Activated CD4-positive, CD25-positive, alpha-beta regulatory T cell treated with anti-CD3 and anti-CD28 coated beads, Interleukin-2, amount 50 U/mL, for 24 hours (primary cell): ENCODE results near the gene VTN.

Source experiments
- ATAC-seq, 2 donors: fragments of 150-1000 bp; cut with Tn5 transposase; one replicate each; pipeline ENCODE4 v1.10.0; 2021; ENCODE audit warnings: mild to moderate bottlenecking in 1 of 2, moderate library complexity in 1 of 2

VTN gene

GRCh38 chr17:28368306-28368831 is 1.7 kb downstream of the VTN start:
- ATAC-seq, result no peak

- no peak for ATAC-seq
These were observed 2.3 kb downstream of the VTN start for GRCh38 chr17:28367641-28368305.

DNA sequence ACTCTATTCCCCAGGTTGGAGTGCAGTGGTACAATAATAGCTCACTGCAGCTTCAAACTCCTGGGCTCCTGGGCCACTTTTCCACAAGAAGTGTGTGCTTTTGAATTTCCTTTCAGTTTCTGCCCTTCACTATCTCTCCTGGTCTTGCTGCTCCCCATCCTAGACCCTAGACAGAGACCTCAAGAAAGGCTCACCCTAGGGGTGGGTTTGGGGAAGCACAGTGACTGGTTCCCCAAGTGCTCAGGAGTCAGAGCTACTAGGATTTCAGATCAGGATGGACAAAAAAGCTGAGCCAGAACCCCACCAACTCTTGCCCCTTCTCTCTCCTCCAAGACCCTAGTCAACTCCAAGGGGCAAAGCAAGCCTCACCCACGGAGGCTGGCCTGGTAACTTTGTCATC is 3.5 kb downstream of the VTN start:
- no peak for ATAC-seq

- ATAC-seq, result no peak
These were observed 4.6 kb downstream of the VTN start for GRCh38 chr17:28365487-28365886.

- no peak for ATAC-seq
These were observed 5.3 kb downstream of the VTN start, which contains the start of gene SEBOX for GRCh38 chr17:28364665-28365363. Gene SEBOX, minus strand, starts transcription at chr17:28365199. Its CDS starts 48 bp downstream, at chr17:28365151.

DNA sequence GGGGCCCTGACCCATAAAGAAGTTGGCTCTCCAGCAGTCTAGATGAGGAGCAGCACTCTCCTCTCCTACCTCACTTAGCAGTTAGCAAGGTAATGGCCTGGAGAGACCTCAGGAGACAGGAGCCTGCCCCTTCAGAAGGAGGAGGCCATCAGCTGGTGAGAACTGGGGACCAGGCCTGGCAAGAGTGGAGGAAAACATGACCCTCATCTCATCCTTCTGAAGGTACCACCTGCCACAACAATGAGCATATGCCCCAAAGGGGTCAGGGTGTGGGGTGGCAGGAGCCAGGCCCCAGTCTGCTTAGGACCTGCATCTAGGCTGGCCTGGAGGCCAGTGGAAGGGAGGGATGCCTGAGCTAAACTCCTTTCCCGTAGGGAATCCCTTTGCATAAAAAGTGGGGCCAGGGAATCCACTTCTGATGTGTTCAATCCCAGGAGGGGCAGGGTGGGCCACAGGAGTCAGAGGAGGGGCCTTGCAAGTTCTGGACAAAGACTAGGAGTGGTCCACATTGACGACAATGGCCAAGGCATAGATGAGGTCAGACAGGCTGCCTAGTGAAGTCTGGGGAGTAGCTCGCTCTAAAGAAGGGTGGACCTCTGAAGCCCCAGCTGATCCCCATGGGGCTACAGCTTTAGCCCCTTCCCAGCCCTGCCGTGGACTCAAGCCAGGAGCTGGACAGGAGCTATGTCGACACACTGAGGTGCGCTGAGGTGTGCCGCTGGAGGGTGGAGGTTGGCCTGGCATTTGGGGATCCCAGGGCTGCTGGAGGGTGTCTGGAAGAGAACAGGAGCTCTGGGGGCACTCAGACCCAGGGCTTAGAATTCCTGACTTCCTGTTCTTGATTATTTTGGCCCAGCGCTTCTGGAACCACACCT is 6.1 kb downstream of the VTN start:
- ATAC-seq, result no peak

DNA sequence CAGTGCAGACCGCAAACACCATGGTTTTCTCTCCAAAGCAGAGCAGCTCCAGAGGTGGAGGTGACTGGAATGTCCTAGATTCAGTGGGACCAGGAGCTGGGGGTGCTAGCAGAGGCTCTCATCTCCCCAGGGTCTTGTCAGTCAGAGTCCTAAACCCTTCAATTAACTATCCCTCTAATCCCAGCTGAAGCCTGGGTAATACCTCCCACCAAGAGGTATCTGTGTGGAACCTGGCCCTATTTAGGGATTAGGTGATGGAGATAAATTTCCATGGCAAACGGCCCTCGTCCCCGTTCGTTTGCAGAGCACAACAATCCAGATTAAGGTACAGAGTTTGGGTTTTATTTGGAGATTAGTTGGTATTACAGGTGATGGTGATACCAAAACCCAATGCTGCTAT is 6.9 kb downstream of the VTN start:
- no peak for ATAC-seq

DNA sequence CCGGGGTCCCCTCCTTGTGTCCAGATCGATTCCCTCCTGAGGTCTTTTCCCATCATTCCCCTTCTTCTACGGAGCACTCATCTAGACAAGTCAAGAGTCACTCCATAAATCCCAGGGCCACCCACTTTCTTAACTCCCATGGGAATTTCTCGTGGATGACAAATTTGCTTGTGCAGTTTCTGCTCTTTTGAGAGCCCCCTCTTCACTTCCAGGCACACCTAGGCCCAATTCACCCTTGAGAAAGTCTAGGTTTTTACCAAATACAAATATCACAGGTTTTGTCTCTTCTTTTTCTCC is 12.3 kb downstream of the VTN start:
- no peak for ATAC-seq

DNA sequence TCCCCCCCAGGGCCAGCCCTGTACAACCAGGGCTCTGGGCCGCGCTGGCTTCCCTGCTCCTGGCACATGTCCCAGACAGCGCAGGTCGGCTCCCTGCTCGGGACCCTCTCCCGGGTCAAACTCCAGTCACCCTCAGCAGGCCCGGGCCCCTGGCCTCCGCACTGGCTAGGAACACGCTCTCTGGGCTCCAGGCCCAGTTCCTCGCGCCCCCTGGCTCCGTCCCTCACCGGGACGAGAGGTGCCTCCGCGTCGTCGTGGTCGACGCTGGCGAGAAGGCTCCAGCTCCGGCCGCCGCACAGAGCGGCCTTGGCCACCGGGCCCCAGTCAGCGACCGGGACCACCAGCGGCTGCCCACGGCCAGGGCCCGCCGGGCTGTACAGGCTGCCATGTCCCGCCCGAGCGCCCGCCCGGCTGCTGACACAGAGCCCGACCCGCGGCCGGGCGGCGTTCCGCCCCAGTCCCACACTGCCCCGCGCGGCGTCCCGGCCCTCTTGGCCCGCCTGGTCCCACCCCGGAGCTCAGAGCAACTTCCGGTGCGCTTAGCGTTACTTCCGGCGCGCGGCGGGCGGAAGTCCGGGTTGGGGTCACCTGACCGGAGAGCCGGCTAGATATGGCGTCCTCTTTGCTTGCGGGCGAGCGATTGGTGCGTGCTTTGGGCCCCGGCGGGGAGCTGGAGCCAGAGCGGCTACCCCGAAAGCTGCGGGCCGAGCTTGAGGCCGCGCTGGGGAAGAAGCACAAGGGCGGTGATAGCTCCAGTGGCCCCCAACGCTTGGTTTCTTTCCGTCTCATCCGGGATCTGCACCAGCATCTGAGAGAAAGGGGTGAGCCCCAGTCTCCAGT is 12.8 kb downstream of the VTN start, which contains the start of gene POLDIP2:
Gene POLDIP2 (minus strand): TSS at position 467 of the 840 bp plus-strand sequence. CDS start 79 bp downstream, at position 388.
- ATAC-seq, result peak; percentile 99

DNA sequence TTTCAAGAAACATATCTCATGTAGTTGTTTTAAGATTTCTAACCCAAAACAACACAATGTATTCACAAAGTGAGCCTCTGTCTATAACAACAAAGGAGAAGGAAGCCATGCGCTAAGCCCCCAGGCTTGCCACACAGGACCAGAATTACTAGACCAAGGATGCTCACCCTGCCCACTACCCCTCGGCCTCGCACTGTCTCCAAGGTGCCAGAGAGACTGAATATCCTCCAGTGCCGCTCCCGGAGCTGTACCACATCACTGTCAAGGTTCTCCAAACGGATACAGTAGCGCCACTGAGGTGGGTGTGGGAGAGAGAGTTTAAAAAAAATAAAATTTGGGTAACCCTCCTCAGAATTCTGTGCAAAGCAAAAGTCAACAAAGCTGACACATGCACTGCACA is 19.8 kb downstream of the VTN start:
- ATAC-seq, result no peak

GRCh38 chr17:28348979-28349378 is 21.1 kb downstream of the VTN start:
- ATAC-seq, result no peak

DNA sequence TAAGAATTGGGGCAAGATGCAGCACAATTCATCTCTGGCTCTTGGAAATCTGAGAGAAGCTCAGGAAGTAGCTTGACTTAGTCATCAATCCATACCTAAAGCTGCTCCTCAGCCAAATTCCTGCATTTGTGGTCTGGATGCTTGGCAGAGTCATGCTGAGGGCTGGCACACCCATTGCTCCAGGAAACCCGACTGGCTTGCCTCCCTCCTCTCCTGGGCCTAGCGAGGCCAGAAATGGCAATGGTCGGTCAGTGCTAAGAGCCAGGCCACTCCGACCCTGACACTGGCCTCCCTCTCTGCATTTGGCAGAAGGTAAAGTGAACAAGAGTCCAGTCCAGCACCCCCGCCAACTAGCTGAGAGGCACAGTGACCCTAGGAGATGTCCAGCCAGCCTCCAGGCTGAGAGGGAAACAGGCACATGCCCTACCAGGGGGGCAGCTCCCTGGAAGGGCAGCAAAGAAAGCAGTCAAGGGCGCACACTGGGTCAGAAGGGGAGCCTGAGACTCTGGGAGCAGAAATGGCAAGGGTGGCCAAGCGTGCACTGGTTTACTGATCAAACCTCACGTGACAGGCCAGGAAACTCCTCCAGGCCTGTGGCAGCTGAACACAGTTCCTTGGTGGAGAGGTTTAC is 22.7 kb downstream of the VTN start:
- ATAC-seq, result no peak

DNA sequence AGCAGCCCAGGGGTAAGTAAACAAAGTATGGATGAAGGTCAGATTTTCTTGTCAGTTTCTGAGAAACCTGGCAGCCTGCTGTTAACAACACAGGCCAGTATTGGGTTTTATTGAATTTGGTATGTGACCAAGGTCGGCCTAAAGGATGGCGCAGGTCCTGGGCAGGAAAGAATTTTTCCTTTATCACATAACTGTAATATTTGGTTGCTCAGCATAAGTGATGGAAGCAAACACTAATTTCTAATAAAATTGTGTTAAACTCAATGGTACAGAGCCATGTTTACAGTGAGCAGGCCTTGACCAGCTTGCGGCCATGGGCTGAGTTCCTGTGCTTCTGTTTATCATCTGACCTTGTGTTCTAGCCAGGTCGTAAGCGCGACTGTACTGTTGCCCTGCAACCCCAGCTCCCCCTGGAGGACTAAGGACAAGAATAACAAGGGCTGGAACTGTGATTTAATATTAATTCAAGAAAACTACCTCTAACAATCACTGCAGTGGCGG is 23.3 kb downstream of the VTN start:
- no peak for ATAC-seq

DNA sequence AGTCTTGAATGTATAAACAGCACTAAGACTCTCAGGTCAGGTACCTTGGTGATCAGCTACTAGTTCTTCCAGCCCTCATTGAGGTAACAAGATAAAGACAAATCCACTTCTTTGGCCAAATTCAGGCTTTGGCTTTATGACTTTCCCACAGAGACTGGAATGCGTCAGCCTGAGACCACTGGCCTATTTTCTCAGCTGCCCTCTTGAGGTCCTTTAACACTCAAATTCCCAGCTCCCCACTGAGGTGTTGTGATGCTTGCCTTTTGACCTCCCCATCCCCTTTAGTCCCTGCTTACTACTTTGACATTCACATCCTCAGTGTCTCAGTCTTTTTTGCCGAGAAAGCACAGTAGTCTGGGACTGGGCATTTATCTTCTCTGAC is 23.9 kb downstream of the VTN start:
- ATAC-seq, result no peak

DNA sequence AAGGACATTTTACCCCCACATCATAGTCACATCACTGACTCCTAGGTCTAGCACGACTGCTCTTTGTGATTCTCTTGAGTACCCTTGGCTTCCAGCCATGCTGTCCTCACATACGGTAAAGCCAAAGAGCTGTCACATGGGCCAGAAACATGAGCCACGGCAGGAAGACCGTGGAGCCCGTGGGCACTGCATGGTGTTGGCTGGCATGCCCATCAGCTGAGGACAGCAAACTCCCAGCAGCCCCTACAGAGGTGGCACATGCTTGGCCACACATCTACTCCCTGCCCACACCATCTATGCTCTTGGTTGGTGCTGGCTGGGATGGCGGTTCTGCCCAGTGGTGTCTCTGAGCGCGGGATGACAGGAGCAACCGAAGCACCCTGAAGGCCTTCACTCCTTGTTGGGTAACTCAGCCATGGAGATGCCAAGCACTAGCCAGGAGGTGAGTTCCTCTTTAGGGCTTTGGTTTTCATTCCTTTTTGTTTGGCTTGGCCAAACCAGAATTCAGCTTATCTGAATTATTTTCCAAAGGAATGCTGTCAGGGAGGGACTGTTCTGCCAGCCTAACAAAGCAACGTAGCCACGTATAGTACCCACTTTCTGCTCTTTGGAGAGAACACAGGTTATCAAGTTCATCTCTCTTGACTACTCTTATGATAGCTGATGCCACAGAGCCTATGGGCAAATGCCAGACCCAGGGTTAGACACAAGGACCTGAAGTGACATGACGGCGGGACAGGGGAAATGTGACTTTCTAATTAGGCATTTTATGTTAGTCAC is 24.5 kb downstream of the VTN start:
- ATAC-seq, result no peak

DNA sequence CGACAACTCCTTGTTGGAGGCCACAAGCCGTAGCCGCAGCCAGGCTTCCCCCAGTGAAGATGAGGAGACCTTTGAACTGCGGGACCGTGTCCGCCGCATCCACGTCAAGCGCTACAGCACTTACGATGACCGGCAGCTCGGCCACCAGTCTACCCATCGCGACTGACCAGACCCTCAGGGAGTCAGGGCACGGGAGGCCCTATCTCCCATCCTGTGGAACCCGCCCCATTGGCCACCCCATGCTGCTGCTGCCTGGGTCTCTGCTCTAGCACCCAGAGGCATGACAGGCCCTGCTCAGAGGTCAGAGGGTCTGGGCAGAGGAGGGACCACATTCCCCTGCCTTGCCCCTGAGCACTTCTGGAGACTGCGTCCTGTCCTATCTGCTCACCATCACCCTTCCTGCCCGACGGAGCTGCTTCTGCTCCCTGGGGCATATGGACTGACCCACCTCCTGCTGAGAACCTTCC is 25.6 kb downstream of the VTN start:
- no peak for ATAC-seq

- ATAC-seq, result no peak
These were observed 26.1 kb downstream of the VTN start for GRCh38 chr17:28344011-28344410.

DNA sequence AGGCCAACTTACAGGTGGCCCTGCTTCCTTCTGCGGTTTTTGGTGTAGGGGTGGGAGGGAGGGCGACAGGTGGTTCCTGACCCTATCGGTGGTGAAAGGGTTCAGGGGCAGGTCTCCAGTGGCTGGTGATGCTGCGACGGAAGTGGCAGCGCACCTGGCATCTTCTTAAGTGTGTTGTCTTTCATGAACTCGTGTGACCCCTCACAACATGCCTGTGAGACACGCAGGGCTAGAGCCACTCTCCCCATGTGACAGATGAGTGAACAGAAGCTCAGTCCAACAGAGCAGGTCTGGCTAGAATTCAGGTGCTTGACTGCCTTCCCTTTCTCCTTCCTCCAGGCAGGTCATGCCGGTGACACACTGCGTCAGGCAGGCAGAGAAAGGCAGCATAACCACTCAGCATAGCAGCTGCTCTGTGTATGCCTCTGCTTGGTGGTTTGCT is 26.6 kb downstream of the VTN start:
- no peak for ATAC-seq

DNA sequence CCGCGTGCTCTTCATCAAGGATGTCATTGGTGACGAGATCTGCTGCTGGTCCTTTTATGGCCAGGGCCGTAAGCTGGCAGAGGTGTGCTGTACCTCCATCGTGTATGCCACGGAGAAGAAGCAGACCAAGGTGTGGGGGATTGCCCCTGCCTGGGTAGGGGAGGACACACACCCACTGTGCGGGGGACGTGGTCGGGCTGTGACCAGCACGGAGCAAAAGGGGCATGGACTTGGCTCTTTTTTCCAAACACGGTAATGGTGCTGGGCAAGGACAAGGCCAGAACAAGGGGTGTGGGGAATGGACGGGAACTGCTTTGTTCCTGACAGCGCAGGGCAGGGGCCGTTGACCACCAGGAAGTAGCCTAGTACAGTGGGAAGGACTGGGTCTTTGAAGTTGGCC is 27.8 kb downstream of the VTN start:
- ATAC-seq, result no peak

- ATAC-seq, result no peak
These were observed 28.6 kb downstream of the VTN start for GRCh38 chr17:28341516-28341915.

GRCh38 chr17:28340374-28340773 is 29.7 kb downstream of the VTN start:
- ATAC-seq, result no peak
